Measurements from ENCODE around the gene ARF4.

- TF ChIP-seq CTCF (IDR thresholded peaks at IDR 0.05 in 2 of 3, conservative IDR thresholded peaks at IDR 0.05 in 1 of 3; ENCODE audit: borderline replicate concordance in 1 of 3, insufficient read depth in 1 of 3, low read depth in 2 of 3, low read length in 2 of 3) (no peak), RAD21 (IDR thresholded peaks at IDR 0.05; ENCODE audit: low read depth) (no peak), POLR2AphosphoS5 (IDR thresholded peaks at IDR 0.05; ENCODE audit: low read depth, low read length) (no peak), EZH2phosphoT487 (IDR thresholded peaks at IDR 0.05; ENCODE audit: borderline replicate concordance) (no peak)
Observed at GRCh38 chr3:57556459-57557084, 40.6 kb downstream of the ARF4 start.
